ENCODE measurements around the gene HDAC4.
A peak's percentile ranks its signal among the peaks of the same experiment; 100 is the strongest.

Gene HDAC4

GRCh38 chr2:239012228-239012627 is 388.6 kb downstream of the HDAC4 start:
- DNase-seq = no peak

- peak; percentile 53 for DNase-seq
Observed at GRCh38 chr2:239009589-239009961, 391.2 kb downstream of the HDAC4 start.

GRCh38 chr2:239008677-239009588 is 391.9 kb downstream of the HDAC4 start:
- DNase-seq = no peak

- DNase-seq = no peak
Observed at GRCh38 chr2:239008004-239008403, 392.8 kb downstream of the HDAC4 start.

GRCh38 chr2:239006622-239007285 is 394.1 kb downstream of the HDAC4 start:
- DNase-seq = peak; percentile 4

- no peak for DNase-seq
Observed at GRCh38 chr2:239005586-239005985, 395.2 kb downstream of the HDAC4 start.

GRCh38 chr2:239004274-239005015 is 396.4 kb downstream of the HDAC4 start:
- DNase-seq = no peak

GRCh38 chr2:239003624-239004273 is 397.1 kb downstream of the HDAC4 start:
- DNase-seq = no peak

GRCh38 chr2:239002954-239003623 is 397.7 kb downstream of the HDAC4 start:
- DNase-seq = no peak

- DNase-seq = no peak
Observed at GRCh38 chr2:239002591-239002953, 398.2 kb downstream of the HDAC4 start.

GRCh38 chr2:239001794-239002193 is 399.0 kb downstream of the HDAC4 start:
- no peak for DNase-seq

- no peak for DNase-seq
Observed at GRCh38 chr2:239000500-239001073, 400.2 kb downstream of the HDAC4 start.

GRCh38 chr2:239000089-239000488 is 400.7 kb downstream of the HDAC4 start:
- no peak for DNase-seq

GRCh38 chr2:238999291-238999741 is 401.5 kb downstream of the HDAC4 start:
- DNase-seq = no peak

GRCh38 chr2:238998801-238999200 is 402.0 kb downstream of the HDAC4 start:
- no peak for DNase-seq

All from DMS153 (cell line).